Sigmoid colon (tissue), 7 donors: ENCODE data around the gene PLXNB1. TPM values are rescaled to one million over a fixed set of nuclear protein-coding genes. Genes with fewer than 3 reads are reported as not detected.

Source experiments
- DNase-seq: peaks from one replicate; pipeline ENCODE4 v3.0.0-alpha.2; 2019
- H3K27ac ChIP-seq, 4 donors: fragments of 200-600 bp; sonication (generic); one replicate each; pipeline ENCODE4 v1.5.1; 2016 to 2019; ENCODE audit warnings: mild to moderate bottlenecking in 1 of 4
- H3K27me3 ChIP-seq, 3 donors: fragments of 200-600 bp; sonication (generic); one replicate each; pipeline ENCODE4 v1.5.1; 2019; ENCODE audit warnings: mild to moderate bottlenecking in 1 of 3
- H3K36me3 ChIP-seq, 4 donors: fragments of 200-600 bp; sonication (generic); one replicate each; pipeline ENCODE4 v1.5.1; 2016 to 2019
- H3K4me1 ChIP-seq, 4 donors: fragments of 200-600 bp; sonication (generic); one replicate each; pipeline ENCODE4 v1.5.1; 2017 to 2019
- H3K4me3 ChIP-seq, 4 donors: fragments of 200-600 bp; sonication (generic); one replicate each; pipeline ENCODE4 v1.5.1; 2017 to 2019; ENCODE audit warnings: mild to moderate bottlenecking in 2 of 4, moderate library complexity in 1 of 4
- H3K9me3 ChIP-seq, 4 donors: fragments of 200-600 bp in 3 of 4; sonication (generic) in 3 of 4; one replicate each; pipeline versions ENCODE4 v1.5.1 to v1.6.1; 2013 to 2019
- EP300 ChIP-seq, 4 donors: sonication (generic); formaldehyde crosslinking; IDR thresholded peaks; one replicate each; pipeline ENCODE4 v1.6.1; 2017; ENCODE audit warnings: antibody characterized with exemption in 4 of 4
- POLR2A ChIP-seq, 2 donors: fragments of 450-650 bp; IDR thresholded peaks; one replicate each; pipeline ENCODE4 v1.6.1; 2016; ENCODE audit warnings: antibody characterized with exemption in 2 of 2, mild to moderate bottlenecking in 2 of 2, moderate library complexity in 2 of 2
- POLR2AphosphoS5 ChIP-seq, 4 donors: sonication (generic); formaldehyde crosslinking; IDR thresholded peaks; one replicate each; pipeline ENCODE4 v1.6.1; 2017; ENCODE audit warnings: antibody characterized with exemption in 4 of 4
- WGBS, 2 donors: extraction: QIAGEN DNeasy Blood & Tissue Kit; methylation state at CpG; one replicate each; pipeline ENCODE4 v1.1.7; 2013; 5-methylcytosine and 5-hydroxymethylcytosine counted together
- intact Hi-C: fragments of 100-400 bp; cut with DNase I; formaldehyde crosslinking; loops from one replicate; pipeline ENCODE4 v1.15.1; 2023
- polyA plus RNA-seq, 3 donors: library from polyadenylated mRNA; stranded (reverse); fragments of 200-250 nt; gene quantifications; one replicate each; pipeline ENCODE4 v1.2.3, GENCODE V29; 2013
- total RNA-seq, 4 donors: library from RNA; depleted of rRNA; stranded (reverse); fragments of >200 nt; gene quantifications; one replicate each; pipeline ENCODE4 v1.1.0, GENCODE V29; 2016
- TF ChIP-seq, protein P1 (sequence below), 4 experiments: fragments of 450-650 bp in 3 of 4; fragments of 200-600 bp in 1 of 4; IDR thresholded peaks; one replicate each; pipeline ENCODE4 v1.5.1; 2016 to 2019; ENCODE audit warnings: antibody characterized with exemption in 4 of 4, mild to moderate bottlenecking in 3 of 4, moderate library complexity in 2 of 4
- donor health status: healthy with polysubstance abuse.
- donor health status: Bipolar disorder and iron deficiency.
- donor health status: healthy.

PLXNB1 gene
- total and polyA plus RNA-seq, 7 donors, result 10.2 to 162 (median 65.7) TPM

- Histone ChIP-seq H3K4me1 (peaks cover 2 to 84% (median 80%) of the 10 kb centered on the region in 4 donors), H3K27me3 (no peaks in the 10 kb centered on the region), H3K36me3 (peaks cover 0 to 12% (median 2%) of the 10 kb centered on the region in 4 donors), H3K4me3 (peak overlapping the region in 3 of 4 donors; percentile 66 to 93 (median 87)), H3K27ac (peak overlapping the region; percentile 92 to 96 (median 93)), H3K9me3 (no peaks in the 10 kb centered on the region)
- DNase-seq, result peak; percentile 79
- intact Hi-C loops, result no loop called here
- TF ChIP-seq EP300 (IDR thresholded peaks at IDR 0.05), result no peak
- peak in 3 of 4 donors; percentile 53 to 78 (median 57) for TF ChIP-seq POLR2AphosphoS5 (IDR thresholded peaks at IDR 0.05)
- TF ChIP-seq POLR2A (IDR thresholded peaks at IDR 0.05), result no peak
- TF ChIP-seq, protein P1, sequence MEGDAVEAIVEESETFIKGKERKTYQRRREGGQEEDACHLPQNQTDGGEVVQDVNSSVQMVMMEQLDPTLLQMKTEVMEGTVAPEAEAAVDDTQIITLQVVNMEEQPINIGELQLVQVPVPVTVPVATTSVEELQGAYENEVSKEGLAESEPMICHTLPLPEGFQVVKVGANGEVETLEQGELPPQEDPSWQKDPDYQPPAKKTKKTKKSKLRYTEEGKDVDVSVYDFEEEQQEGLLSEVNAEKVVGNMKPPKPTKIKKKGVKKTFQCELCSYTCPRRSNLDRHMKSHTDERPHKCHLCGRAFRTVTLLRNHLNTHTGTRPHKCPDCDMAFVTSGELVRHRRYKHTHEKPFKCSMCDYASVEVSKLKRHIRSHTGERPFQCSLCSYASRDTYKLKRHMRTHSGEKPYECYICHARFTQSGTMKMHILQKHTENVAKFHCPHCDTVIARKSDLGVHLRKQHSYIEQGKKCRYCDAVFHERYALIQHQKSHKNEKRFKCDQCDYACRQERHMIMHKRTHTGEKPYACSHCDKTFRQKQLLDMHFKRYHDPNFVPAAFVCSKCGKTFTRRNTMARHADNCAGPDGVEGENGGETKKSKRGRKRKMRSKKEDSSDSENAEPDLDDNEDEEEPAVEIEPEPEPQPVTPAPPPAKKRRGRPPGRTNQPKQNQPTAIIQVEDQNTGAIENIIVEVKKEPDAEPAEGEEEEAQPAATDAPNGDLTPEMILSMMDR (IDR thresholded peaks at IDR 0.05), result no peak
- 36 to 63% methylated on average over 11 of the region's 11 CpGs for WGBS, 2 donors
Observed at GRCh38 chr3:48426401-48426909, 3.4 kb downstream of the PLXNB1 start.

- Histone ChIP-seq H3K27ac (peak overlapping the region; percentile 92 to 96 (median 93)), H3K4me1 (peaks cover 2 to 81% (median 74%) of the 10 kb centered on the region in 4 donors), H3K27me3 (no peaks in the 10 kb centered on the region), H3K9me3 (no peaks in the 10 kb centered on the region), H3K36me3 (peaks cover 0 to 21% (median 5%) of the 10 kb centered on the region in 4 donors), H3K4me3 (peak overlapping the region in 1 of 4 donors; percentile 18)
- intact Hi-C loops, result loop anchor here (2.0 kb wide), 1 partner anchor 17 kb away; no protein-coding TSS in a partner anchor
- 76 to 77% methylated on average over 13 of the region's 13 CpGs for WGBS, 2 donors
- peak; percentile 77 for DNase-seq
- TF ChIP-seq POLR2AphosphoS5 (IDR thresholded peaks at IDR 0.05), result peak in 2 of 4 donors; percentile 19 to 41
- no peak for TF ChIP-seq POLR2A (IDR thresholded peaks at IDR 0.05)
- TF ChIP-seq, protein P1 (IDR thresholded peaks at IDR 0.05), result no peak
- TF ChIP-seq EP300 (IDR thresholded peaks at IDR 0.05), result no peak
Observed at GRCh38 chr3:48425281-48425812, 4.5 kb downstream of the PLXNB1 start.

DNA sequence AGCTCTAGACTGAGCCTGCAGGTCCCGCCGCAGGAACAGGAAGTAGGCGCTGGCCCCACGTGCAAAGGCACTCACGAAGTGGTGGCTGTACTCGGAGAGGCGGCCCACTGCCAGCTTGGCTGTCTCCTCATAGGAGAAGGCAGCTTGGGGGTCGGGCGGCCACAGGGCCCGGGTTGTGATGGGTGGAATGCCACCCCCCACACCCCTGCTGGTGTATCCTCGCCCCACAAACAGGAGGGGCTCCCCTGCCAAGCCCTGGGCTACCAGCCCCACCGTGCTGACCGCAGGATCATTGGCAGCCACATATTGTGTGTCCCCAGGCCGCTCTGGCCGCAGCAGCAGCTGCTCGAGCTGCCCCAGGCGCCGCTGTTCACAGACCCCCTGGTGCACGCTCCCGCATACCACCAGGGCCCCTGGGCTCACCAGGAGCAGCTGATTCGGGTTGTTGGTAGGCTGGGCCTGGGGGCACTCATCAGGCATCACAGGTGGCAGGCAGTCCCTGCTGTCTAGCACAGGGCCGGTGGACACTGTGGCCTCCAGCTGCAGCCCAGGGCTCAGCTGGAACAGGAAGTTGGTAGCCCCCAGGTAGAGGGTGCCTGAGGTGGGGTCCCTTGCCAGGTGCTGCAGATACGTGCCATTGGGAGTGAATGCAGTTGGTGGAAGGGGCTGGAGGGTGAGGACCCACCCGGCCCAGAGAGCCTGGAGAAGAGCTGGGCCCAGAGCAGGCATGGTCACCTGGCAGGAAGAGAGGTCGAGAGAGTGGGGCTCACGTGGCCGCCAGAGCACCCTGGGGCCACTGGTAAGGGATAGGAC, 5.8 kb downstream of the PLXNB1 start:
- no peak overlapping the region for H3K4me3 ChIP-seq
- intact Hi-C loops, result loop anchor here (2.0 kb wide), 1 partner anchor 15 kb away; no protein-coding TSS in a partner anchor
- no peaks in the 10 kb centered on the region for H3K9me3 ChIP-seq
- 90% methylated on average over 27 of the region's 27 CpGs for WGBS, 2 donors
- peak overlapping the region; percentile 92 to 96 (median 93) for H3K27ac ChIP-seq
- peaks cover 2 to 72% (median 68%) of the 10 kb centered on the region in 4 donors for H3K4me1 ChIP-seq
- no peaks in the 10 kb centered on the region for H3K27me3 ChIP-seq
- peaks cover 3 to 34% (median 17%) of the 10 kb centered on the region in 4 donors for H3K36me3 ChIP-seq
- no peak for DNase-seq
- TF ChIP-seq, protein P1 (IDR thresholded peaks at IDR 0.05), result no peak
- TF ChIP-seq POLR2A (IDR thresholded peaks at IDR 0.05) (no peak), EP300 (IDR thresholded peaks at IDR 0.05) (no peak), POLR2AphosphoS5 (IDR thresholded peaks at IDR 0.05) (no peak)

GRCh38 chr3:48423241-48423882, 6.5 kb downstream of the PLXNB1 start:
- H3K4me3 ChIP-seq, result no peak overlapping the region
- intact Hi-C loops, result no loop called here
- peaks cover 7 to 41% (median 23%) of the 10 kb centered on the region in 4 donors for H3K36me3 ChIP-seq
- TF ChIP-seq POLR2A (IDR thresholded peaks at IDR 0.05) (no peak), POLR2AphosphoS5 (IDR thresholded peaks at IDR 0.05) (no peak), EP300 (IDR thresholded peaks at IDR 0.05) (no peak)
- TF ChIP-seq, protein P1 (IDR thresholded peaks at IDR 0.05), result no peak
- H3K9me3 ChIP-seq, result no peaks in the 10 kb centered on the region
- H3K27ac ChIP-seq, result peak overlapping the region in 3 of 4 donors; percentile 92 to 96 (median 92)
- WGBS, 2 donors, result 89 to 91% methylated on average over 25 of the region's 25 CpGs
- no peak for DNase-seq
- H3K27me3 ChIP-seq, result no peaks in the 10 kb centered on the region
- H3K4me1 ChIP-seq, result peaks cover 2 to 68% (median 66%) of the 10 kb centered on the region in 4 donors
